ENCODE results near the gene KLHL2.
A peak's percentile ranks its signal among the peaks of the same experiment; 100 is the strongest.
"Not testable (repeated sequence)": the region's sequence is repeated elsewhere in the genome, so short reads cannot be mapped to it uniquely, and the experiment has no call there.

KLHL2 gene

DNA sequence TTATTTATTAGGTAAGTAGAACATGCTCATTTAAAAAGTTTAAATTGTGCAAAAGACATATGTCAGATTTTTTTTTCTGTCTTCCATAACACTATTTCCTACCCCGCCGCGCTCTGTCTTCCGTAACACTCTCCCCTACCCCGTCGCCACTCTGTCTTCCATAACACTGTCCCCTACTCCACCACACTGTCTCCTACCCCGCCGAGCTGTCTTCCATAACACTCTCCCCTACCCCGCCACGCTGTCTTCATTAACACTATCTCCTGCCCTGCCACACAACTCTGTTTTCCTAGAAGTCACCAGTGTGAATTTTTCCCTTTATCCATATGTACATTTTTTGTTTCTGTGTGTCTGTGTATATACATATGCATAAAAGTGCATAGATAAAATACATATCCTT, 124.5 kb downstream of the KLHL2 start:
- no peak for DNase-seq

DNA sequence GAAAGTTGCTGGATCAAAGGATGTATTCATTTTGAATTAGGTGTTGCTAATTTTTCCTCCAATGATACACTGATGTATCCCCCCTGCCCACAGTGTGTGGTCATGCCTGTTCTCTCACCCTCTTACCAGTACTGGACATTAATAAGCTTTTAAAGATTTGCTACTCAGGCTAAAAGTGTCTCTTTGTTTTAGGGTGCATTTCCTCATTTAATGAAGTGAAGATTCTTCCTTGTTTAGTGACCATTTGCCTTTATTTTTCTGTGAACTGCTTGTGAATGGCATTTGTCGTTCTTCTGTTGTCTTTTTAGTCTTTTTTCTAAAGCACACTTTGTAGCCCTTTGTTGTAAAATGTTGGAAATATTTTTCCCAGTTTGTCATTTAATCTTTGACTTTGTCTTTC, 125.1 kb downstream of the KLHL2 start:
- DNase-seq, result no peak

DNA sequence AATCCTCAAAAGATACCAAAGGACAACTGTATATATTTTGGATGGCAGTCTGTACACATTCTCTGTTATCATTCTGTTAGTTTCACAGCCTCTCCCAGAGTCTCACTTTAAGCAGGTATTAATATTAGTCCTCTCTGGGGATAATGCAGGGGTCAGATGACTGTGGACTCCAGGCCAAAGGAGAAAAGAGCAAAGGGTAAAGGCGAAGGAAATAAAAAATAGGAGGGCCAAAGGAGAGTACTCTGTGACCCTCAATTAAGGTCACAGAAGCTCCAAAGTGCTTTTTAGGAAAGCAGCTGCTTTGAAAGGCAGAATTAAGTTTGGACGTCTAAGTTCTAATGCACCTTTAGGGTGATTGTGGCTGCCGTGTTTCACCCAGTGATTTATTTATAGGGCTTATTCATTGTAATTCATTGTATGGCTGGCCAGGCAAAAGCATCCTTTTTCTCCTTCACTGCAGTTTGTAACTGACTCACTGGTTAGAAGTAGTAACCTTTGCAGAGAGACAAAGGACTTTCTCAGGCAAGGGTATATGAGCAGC, 127.9 kb downstream of the KLHL2 start:
- no peak for DNase-seq

DNA sequence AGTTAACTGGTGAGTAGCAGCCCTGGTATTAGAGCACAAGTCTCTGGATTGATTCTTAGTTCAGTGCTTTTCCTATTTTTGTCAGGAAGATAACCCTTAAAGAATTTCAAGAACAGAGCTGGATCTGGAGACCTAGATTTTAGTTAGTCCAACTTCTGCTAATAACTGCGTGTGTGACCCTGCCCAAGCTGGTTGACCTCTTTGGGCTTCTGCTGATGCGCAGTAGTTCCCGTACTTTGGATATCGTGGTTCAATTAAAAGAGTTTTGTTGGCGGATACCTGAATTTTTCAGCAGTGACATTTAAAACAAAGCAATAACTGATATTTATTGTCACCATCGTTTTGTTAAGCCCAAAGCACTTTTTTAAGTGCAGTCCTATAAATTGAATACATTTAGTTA, 129.4 kb downstream of the KLHL2 start:
- no peak for DNase-seq

DNA sequence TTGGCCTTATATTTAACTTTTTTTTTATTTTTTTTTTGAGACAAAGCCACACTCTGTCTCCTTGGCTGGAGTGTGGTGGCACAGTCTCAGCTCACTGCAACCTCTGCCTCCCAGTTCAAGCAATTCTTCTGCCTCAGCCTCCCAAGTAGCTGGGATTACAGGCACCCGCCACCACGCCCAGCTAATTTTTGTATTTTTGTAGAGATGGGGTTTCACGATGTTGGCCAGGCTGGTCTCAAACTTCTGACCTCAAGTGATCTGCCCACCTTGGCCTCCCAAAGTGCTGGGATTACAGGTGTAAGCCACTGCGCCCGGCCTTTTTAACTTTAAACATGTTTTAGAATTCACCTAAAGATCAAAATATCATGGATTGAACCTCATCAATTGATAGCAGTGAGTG, 135.0 kb downstream of the KLHL2 start:
- not testable (repeated sequence) for DNase-seq

DNA sequence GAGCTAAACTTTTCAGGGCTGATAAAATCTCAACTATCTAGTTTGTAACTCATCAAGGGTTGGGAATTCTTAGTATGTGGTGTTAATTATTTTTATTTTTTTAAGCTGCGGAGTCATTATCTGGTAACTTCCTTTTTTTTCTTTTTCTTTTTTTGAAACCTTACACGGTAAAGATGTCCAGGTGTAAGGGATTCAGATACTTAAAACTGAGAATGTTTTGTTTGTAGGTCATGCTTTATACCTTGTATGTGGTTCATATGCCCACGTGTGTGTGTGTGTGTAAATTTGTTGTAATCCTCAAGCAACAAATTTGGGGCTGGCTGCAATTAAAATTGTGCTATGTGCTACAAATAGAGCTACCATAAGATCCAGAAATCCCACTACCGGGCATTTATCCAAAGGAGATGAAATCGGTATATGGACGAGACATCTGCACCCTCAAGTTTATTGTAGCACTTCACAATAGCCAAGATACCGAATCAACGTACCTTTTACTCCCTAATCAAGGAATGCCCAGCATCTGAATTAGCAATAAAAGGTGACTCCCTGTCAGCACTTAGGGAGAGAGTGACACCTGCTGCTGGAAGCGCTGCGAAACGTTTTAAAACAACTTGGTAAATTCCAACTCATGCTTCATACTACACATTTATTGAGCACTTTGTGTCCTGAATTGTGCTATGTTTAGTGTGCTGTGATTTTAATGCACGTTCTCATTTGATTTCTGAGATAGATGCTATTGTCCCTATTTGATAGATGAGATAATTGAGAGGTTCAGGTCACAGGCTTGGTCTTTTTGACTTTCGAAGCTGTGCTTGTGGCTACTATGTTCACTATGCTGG, 136.2 kb downstream of the KLHL2 start:
- DNase-seq, result no peak

DNA sequence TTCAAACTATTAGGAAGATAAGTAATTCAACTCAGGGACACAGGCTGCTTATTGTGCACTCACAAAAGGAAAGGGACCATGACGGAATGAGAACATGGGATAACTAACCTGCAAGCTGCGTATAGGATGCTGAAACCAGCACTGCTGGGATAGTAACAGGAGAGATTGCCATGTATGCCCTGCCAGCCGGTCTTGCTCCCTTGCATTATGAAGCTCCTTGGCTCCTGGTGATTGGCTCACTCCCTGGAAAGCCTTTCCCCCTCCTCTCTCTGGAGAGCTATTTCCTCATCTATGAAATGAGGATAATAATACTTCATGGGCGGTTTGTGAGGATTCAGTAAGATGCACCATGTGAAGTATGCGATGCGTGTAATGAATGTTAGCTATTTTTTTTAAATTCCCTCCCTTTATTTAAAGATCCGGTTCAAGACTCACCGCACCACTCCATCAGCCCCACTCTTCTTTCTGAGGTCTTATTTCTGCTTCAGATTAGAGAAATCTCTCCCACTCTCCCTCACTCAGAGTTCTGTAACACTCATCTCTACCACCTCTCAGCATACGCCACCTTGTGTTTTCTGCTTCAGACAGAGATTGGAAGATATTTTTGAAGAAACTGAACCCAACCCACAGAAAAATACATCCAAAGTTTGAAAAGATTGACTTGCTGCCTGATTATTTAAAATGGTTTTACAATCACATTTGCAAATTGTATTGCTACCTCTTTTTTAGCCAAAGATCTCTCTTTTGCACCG, 138.5 kb downstream of the KLHL2 start:
- DNase-seq, result no peak

DNA sequence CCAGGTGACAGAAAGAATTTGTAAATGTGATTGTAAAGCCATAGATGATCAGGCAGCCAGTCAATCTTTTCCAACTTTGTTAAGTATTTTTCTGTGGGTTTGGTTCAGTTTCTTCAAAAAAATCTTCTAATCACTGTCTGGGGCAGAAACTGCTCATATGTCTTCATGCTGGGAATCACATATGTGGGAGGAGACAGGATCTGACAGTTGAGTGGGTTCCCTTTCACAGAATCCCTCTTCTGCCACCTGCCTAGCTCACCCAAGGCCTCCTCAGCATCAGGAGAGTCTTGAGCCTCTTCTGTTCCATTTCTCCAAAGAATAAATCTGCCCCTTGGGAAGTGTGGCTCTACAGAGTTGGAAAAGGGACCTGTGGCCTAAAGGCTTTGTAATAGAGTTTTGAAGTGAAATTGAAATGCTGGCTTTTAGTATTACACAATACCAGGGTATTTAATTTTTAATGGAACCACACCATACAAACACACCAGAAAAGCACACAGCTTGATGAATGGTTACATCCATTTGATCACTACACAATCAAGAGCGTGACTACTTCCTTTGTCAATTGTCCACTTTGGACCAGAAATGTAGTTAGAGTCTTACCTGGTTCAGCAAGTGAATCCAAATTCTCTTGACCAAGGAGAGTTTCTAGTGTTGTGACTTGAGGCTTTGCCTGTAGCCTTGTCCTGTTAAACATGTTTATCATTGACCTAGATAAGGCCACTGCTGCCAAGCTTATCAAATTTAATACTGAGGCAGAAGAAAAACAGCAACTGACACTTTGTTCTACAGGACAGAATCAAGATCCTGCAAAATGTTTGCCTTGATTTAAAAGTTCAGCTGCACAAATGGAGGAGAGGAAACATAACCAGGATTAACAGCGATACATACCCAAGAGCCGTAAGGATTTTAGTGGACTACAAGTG, 140.5 kb downstream of the KLHL2 start:
- no peak for DNase-seq

DNA sequence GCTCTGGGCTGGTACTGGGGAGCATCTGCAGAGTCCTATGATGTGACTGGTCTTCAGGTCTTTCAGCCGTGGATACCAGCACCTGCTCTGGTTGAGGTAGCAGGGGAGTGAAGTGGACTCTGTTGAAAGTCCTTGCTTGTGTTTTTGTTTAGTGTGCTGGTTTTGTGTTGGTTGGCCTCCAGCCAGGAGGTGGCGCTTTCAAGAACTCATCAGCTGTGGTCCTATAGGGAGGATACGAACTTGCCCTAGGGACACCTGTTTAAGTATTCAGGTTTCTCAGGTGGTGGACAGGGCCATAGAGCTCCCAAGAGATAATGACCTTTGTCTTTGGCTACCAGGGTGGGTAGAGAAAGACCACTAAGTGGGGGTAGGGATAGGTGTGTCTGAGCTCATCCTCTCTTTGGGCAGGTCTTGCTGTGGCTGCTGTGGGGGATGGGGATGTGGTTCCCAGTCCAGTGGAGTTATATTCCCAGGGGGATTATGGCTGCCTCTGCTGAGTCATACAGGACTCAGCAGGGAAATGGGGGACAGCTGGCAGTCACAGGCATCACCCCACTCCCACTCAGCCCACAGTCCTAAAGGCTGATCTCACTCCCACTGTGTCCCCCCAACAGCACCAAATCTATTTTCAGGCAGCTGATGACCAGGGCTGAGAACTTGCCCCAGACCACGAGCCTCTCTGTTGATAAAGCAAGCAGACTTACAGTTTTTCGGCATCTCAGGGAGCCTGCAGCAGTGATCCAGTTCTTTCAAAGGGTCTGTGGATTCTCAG, 144.2 kb downstream of the KLHL2 start:
- peak in 1 of 2 donors; percentile 30 for DNase-seq

DNA sequence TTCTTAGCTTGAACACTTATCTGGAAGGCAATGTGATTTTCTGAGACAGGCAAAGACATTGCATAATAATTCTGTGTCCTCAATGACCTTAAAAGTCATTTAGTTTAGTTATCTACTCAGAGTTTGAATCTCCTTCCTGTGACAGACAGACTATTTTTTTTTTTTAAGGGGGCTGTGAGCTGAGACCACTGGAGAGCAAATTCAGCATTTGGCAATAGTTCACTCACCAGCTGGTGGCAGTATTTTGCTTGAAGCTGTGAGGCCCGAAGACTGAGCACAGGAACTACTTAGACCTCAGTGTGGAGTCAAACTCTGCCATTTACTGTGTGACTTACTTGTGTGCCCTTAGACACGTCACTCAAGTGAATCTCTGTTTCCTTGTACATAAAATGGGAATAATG, 148.5 kb downstream of the KLHL2 start:
- DNase-seq, result peak; percentile 39 to 64

DNA sequence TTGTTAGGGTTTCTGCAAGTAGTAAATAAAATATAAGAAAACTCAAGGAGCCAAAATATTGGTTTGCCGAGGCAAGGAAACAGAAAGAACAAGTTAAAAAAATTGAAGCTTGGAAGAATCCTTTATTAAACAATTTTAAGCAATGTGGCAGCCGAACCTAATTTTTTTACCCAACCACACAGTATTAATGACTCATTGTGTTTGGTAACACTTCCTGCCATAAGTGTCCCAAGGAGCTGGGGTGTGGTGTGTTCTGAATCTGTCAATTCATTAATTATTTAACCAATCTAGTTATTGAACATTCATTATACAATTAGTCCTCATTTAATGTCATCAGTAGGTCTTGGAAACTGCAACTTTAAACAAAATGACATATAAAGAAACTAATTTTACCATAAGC, 152.1 kb downstream of the KLHL2 start:
- peak; percentile 62 to 82 for DNase-seq

DNA sequence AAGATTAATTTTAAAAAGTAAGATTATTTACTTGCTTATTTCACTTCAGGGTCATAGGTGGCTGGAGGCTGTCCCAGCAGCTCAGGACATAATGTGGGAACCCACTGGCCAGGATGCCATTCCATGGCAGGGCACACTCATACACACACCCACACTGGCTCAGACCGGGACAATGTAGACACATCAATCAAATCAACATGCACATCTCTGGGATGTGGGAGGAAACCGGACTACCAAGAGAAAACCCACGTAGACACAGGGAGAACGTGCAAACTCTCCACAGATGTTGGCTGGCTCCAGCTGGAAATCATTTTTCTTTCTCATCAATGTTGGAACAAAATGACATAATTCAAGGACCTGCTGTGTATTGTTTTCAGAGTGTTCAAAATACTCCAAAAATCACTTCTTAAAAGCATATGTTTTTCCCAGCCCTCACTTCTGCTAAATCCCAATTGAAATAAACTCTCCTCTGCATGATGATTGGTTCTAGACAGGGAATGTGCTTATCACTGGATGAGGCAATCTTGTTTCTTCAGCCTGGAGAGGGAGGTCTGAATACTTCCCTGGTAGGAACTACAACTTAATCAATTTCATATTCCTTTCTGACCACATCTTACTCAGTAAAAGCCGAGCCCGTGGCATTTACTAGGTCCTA, 152.8 kb downstream of the KLHL2 start:
- peak in 1 of 2 donors; percentile 37 for DNase-seq

DNA sequence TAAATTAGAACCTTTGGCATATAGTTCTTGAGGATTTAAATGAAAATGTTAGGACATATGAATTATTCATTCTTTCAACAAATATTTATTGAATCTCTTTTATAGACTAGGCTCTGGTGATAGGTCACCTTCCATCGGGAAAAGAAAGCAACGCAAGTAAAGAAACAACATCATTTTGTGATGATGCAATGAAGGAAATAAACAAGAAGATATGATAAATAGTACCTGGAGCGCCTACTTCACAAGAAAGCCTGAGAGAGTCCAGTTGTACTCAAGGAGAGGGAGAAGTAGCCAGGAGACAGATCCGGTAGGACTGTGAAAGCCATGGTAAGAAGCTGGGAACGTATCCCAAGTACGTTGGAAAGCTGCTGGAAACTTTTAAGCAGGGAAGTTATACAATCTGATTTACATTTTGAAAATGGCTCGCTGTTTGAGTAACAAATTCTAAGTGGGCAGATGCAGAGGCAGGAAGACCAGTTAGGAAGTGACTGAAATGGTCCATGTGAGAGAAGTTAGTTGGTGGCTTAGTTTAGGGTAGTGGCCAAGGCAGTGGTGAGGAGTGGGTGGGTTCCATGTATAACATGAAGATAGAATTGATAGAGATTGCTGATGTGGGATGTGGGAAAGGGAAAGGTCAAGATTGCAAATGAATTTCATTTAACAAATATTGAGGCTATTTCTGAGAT, 153.8 kb downstream of the KLHL2 start:
- peak; percentile 82 to 90 for DNase-seq

DNA sequence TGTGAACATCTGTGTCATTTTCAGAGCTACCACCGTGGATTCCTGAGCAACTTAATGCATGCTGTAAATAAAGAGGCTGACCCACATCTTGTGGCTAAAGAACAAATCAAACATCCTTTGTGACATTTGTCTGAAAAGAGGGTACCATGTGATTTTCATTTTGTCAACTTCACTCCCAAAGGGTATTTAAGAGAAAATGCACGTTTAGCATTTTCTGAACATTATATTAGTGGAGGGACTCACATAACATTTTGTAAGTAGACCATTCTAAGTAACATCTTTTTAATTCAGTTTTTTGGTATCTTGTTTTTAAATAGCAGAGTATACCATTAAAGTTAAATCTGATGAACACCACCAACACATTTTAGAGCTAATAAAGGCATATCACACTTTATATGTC, 154.4 kb downstream of the KLHL2 start:
- no peak for DNase-seq

DNA sequence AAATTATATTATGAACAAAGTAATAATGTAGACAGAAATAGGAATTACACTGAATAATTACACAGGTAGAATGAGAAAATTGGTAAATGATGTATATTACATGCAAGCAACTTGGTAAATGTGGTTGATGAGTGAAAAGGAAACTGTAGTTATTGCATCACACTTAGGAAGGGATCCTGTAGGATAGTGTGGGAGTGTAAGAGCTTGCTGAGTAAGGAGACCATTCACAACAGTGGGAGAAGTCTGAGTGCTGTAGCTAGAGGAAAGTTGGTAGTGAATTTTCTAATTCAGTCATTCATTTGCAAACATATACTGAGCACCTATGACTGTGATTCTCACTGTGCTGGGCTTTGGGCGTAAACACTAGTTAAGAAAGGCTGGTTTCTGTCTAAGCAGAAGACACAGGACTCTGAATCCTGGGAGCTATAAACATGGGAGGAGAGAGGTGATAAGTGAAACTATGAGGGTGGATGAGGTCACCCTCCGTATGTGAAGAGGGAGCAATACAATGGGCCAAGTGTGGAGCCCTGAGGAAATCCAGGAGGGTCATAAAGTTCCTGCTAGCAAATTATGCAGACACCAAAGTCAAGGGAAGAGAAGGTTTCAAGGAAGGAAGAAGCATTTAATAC, 157.2 kb downstream of the KLHL2 start:
- DNase-seq, result peak; percentile 43

DNA sequence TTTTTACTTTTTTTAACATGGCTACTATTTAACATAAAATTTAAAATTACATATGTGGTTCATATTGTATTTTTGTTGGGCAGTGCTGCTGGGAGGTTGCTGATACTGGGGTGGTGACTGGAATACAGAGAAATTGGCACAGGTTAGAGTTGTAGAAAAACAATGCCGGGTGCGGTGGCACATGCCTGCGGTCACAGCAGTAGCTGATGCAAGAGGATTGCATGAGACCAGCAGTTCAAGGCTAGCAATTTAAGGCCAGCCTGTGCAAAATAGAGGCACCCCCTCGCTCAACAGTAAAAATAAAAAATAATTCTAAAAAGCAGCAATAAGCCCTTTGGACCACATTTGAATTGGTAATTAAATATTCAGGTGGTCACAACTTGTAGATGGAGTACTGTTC, 159.7 kb downstream of the KLHL2 start:
- no peak for DNase-seq

DNA sequence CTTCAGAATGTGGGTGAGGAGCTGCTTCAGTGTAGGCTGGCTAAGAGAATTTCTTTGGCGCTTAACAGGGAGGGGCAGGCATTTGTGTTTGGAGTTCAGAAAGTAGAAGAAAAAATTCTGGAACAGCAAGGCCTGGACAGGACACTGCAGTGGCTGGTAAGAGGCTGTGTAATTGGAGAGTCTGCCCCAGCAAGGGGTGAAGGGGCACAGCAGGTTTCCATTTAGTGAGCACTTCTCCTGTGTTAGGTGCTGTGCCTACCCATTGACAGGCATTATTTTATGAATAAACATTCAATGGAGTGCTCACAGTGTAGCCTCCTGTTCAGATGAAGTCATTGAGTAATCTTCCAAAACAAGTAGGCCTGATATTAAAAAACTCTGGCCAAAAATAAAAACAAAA, 160.8 kb downstream of the KLHL2 start:
- no peak for DNase-seq

DNA sequence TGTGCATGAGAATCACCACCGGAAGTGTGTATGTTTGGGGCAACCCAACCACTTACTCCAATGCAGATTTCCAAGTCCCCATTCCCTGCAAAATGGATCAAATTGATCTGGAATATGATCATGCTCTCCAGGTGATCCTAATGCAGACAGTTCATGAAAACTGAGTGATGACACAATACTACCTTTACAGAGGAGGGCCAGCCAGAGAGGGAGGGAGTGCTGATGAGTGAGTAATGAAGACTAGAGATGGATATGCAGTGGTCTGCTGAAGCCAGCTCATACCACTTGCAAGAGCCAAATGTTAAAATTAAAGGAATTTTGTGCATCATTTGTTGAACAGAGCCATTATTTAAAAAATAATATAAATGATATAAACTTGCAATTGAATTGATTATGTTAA, 161.2 kb downstream of the KLHL2 start:
- no peak for DNase-seq

DNA sequence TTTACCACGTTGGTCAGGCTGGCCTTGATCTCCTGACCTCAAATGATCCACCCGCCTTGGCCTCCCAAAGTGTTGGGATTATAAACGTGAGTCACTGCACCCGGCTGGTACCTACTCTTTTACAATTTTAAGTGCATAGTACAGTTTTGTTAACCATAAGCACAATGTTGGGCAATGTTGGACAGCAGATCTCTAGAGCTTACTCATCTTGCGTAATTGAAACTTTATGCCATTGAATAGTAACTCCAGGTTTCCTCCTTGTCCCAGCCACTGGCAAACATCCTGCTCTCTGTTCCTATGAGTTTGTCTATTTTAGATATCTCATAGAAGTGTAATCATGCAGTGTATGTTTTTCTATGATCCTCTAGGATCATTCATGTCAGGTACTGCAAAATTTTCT, 162.2 kb downstream of the KLHL2 start:
- peak in 1 of 2 donors; percentile 35 for DNase-seq

DNA sequence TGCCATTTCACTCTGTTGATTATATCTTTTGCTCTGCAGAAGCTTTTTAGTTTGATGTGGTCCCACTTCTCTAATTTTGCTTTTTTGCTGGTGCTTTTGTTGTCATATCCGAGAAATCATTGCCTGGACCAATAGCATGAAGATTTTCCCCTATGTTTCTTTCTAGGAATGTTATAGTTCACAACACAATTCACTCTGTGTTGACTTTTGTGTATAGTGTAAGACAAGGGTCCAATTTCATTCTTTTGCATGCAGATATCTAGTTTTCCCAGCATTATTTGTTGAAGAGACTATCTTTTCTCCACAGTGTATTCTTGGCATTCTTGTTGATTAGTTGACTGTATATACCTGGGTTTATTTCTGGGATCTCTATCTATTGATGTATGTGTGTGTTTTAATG, 163.2 kb downstream of the KLHL2 start:
- DNase-seq, result no peak

Measured in inflammatory macrophage (primary cell).